Measurements from ENCODE around the gene CLSTN3. TPM values are rescaled to one million over a fixed set of nuclear protein-coding genes. Genes with fewer than 3 reads are reported as not detected.

CLSTN3 gene
- total and polyA plus RNA-seq, 2 of the 13 experiments (the other 11 are each of a cell fraction or from before 2014, with no cell fraction given) = 26.2 to 94.1 TPM

DNA sequence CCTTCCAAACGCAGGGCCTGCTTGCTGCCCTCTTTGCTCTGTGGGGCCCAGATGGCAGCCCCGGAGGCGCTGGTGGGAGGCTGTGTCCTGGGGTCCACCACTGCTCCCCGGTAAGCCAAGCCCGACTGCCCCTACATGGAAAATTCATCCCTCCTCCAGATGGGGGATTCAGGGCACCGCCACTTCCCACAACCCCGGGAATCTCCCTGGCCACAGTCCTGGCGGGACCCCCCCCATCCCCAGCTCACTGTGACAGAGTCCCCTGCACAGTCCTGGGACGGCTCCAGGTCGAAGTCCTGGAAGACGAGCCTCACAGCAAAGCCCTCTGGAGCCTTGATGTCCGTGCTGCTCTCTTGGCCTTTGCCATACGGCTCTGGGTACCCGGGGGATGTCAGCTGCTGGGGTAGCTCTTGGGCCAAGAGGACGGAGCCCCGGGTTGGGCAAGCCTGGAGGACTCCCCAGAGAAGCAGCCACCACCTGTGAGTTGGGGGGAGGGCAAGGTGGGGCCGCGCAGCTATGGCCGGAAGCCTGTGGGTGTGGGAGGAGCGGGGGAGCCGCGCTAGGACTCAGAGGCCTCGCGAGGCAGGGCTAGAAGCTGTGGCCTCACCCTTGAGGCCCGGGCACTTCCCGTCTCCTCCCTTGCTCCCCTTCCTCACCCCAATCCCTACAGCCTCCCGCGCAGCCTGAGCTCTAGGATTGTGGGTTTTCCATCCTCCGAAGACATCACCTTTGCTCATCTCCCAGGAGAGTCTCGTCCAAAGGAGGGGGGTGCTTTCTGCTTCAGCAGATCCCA is 22.0 kb upstream of the CLSTN3 start:
- Histone ChIP-seq H3K36me3 (replicated peaks in 1 of 2; ENCODE audit: control insufficient read depth in 1 of 2, insufficient read depth in 2 of 2, low read length in 2 of 2) (peaks cover 0 to 2% of the 10 kb centered on the region in 2 experiments; a peak in 2 of 5 replicates), H4K20me1 (ENCODE audit: insufficient read depth, low read length) (no peaks in the 10 kb centered on the region), H3K9ac (ENCODE audit: insufficient read depth, low read depth, low read length) (peak overlapping the region; percentile 90), H3K4me2 (ENCODE audit: low read depth, low read length) (peak overlapping the region; percentile 99), H3K4me3 (replicated peaks in 1 of 3; ENCODE audit: insufficient read depth in 1 of 3, low read depth in 2 of 3, low read length in 3 of 3) (peak overlapping the region; percentile 72 to 91 (median 74)), H3K27ac (ENCODE audit: extremely low read length, insufficient read depth, low read length) (peak overlapping the region; percentile 99), H3K9me3 (ENCODE audit: low read length) (peaks cover 8% of the 10 kb centered on the region), H3K27me3 (ENCODE audit: control insufficient read depth in 1 of 2, insufficient read depth in 2 of 2, low read length in 2 of 2) (no peaks in the 10 kb centered on the region; a peak in 1 of 5 replicates), H2AFZ (ENCODE audit: low read length) (no peak overlapping the region), H3K4me1 (ENCODE audit: insufficient read depth, low read length) (peaks cover 30% of the 10 kb centered on the region), H3K79me2 (ENCODE audit: insufficient read depth, low read length) (peaks cover 22% of the 10 kb centered on the region)
- ChIA-PET CTCF (ENCODE audit: low intra/inter-chr PET ratio, low total read pairs) (interaction anchor here (0.7 to 2.4 kb wide), 3 partner anchors 16 to 138 kb away, joined by 3 to 16 read pairs (median 7); partner anchors contain the start of genes C1R, C1S, EMG1 and PHB2), POLR2A (interaction anchor here (0.6 to 4.3 kb wide), 33 partner anchors 9 to 850 kb away, joined by 3 to 88 read pairs (median 7); partner anchors contain the start of genes C12orf57, C1S, CLSTN3 and EMG1)
- BruUV-seq (replicated peaks) = TSS peak; percentile 42
- in situ Hi-C loops (cut with HindIII; ENCODE audit: extremely low pct_ligation_motif_present, low pct_unique_long_range_greater_than_20kb) = no loop called here
- WGBS (ENCODE audit: low lambda C conversion rate) = 5% methylated on average over 9 of the region's 30 CpGs
- intact Hi-C loops (cut with micrococcal nuclease; ENCODE audit: unreplicated experiment) = loop anchor here (2.0 kb wide), 1 partner anchor 15 kb away; the partner anchor contains the start of gene C1R
- FAIRE-seq (peak; percentile 12), DNase-seq (ENCODE audit: low spot score) (peak; percentile 69), ATAC-seq (peak; percentile 92)
- TF ChIP-seq ZNF224 (CRISPR knock-in tag; IDR thresholded peaks at IDR 0.05) (no peak), PITX1 (CRISPR knock-in tag; IDR thresholded peaks at IDR 0.05) (peak; percentile 14), ZSCAN20 (CRISPR knock-in tag; IDR thresholded peaks at IDR 0.05; ENCODE audit: borderline replicate concordance) (no peak), PHF8 (CRISPR knock-in tag; IDR thresholded peaks at IDR 0.05) (peak; percentile 80), ATM (IDR thresholded peaks at IDR 0.05; ENCODE audit: borderline replicate concordance) (no peak), CENPX (CRISPR knock-in tag; IDR thresholded peaks at IDR 0.05) (no peak), HOXA7 (CRISPR knock-in tag; IDR thresholded peaks at IDR 0.05) (no peak), ZNF383 (CRISPR knock-in tag; IDR thresholded peaks at IDR 0.05; ENCODE audit: borderline replicate concordance) (no peak; the same call in 1 of the 2 replicates), GABPB1 (CRISPR knock-in tag; IDR thresholded peaks at IDR 0.05) (peak; percentile 89), ZNF563 (CRISPR knock-in tag; IDR thresholded peaks at IDR 0.05) (peak; percentile 75; the same call in 1 of the 2 replicates)
- TF ChIP-seq, protein P1, sequence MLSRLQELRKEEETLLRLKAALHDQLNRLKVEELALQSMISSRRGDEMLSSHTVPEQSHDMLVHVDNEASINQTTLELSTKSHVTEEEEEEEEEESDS (CRISPR knock-in tag; IDR thresholded peaks at IDR 0.05; ENCODE audit: borderline replicate concordance) = no peak
- TF ChIP-seq, protein P2, sequence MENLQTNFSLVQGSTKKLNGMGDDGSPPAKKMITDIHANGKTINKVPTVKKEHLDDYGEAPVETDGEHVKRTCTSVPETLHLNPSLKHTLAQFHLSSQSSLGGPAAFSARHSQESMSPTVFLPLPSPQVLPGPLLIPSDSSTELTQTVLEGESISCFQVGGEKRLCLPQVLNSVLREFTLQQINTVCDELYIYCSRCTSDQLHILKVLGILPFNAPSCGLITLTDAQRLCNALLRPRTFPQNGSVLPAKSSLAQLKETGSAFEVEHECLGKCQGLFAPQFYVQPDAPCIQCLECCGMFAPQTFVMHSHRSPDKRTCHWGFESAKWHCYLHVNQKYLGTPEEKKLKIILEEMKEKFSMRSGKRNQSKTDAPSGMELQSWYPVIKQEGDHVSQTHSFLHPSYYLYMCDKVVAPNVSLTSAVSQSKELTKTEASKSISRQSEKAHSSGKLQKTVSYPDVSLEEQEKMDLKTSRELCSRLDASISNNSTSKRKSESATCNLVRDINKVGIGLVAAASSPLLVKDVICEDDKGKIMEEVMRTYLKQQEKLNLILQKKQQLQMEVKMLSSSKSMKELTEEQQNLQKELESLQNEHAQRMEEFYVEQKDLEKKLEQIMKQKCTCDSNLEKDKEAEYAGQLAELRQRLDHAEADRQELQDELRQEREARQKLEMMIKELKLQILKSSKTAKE (CRISPR knock-in tag; IDR thresholded peaks at IDR 0.05; ENCODE audit: borderline replicate concordance) = no peak
- TF ChIP-seq, protein P3, sequence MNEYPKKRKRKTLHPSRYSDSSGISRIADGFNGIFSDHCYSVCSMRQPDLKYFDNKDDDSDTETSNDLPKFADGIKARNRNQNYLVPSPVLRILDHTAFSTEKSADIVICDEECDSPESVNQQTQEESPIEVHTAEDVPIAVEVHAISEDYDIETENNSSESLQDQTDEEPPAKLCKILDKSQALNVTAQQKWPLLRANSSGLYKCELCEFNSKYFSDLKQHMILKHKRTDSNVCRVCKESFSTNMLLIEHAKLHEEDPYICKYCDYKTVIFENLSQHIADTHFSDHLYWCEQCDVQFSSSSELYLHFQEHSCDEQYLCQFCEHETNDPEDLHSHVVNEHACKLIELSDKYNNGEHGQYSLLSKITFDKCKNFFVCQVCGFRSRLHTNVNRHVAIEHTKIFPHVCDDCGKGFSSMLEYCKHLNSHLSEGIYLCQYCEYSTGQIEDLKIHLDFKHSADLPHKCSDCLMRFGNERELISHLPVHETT (CRISPR knock-in tag; conservative IDR thresholded peaks at IDR 0.05) = no peak
- TF ChIP-seq, protein P4, sequence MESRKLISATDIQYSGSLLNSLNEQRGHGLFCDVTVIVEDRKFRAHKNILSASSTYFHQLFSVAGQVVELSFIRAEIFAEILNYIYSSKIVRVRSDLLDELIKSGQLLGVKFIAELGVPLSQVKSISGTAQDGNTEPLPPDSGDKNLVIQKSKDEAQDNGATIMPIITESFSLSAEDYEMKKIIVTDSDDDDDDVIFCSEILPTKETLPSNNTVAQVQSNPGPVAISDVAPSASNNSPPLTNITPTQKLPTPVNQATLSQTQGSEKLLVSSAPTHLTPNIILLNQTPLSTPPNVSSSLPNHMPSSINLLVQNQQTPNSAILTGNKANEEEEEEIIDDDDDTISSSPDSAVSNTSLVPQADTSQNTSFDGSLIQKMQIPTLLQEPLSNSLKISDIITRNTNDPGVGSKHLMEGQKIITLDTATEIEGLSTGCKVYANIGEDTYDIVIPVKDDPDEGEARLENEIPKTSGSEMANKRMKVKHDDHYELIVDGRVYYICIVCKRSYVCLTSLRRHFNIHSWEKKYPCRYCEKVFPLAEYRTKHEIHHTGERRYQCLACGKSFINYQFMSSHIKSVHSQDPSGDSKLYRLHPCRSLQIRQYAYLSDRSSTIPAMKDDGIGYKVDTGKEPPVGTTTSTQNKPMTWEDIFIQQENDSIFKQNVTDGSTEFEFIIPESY (CRISPR knock-in tag; IDR thresholded peaks at IDR 0.05) = 0 out of 2 replicates have a peak, but pooled peaks have one; percentile 10
- TF ChIP-seq, protein P5, sequence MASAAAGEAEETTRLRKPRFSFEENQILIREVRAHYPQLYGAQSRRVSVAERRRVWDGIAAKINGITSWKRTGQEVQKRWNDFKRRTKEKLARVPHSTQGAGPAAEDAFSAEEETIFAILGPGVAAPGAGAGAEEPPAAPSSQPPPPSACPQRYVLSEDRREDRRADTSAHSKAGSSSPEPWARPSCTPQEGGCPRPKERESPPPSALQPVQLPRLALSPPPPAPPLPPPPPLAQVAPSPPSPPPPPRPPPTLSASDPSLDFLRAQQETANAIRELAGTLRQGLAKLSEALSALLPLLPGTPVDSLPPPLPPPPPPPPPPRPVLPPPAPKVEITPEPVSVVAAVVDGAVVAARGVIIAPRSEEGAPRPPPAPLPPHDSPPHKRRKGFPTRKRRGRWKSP (CRISPR knock-in tag; IDR thresholded peaks at IDR 0.05) = peak; percentile 57; the same call in 1 of the 2 replicates

All from HepG2 (cell line).